NCI-H2196 treated with DMSO at 0.1 percent for 48 hours (cell line): ENCODE data around the gene CYP2U1.
"Not testable (repeated sequence)": the region's sequence is repeated elsewhere in the genome, so short reads cannot be mapped to it uniquely, and the experiment has no call there.

Experiments
- DNase-seq: peaks from one replicate; lab custom pipeline; 2025; ENCODE audit not compliant: unreplicated experiment; lab: John Stamatoyannopoulos, UW

The CYP2U1 gene

GRCh38 chr4:107917500-107917899 lies 13.8 kb upstream of the CYP2U1 start:
- no peak for DNase-seq

- no peak for DNase-seq
Observed at GRCh38 chr4:107922486-107923473, 8.6 kb upstream of the CYP2U1 start.

GRCh38 chr4:107925713-107926112 lies 5.6 kb upstream of the CYP2U1 start:
- not testable (repeated sequence) for DNase-seq

- DNase-seq = not testable (repeated sequence)
Observed at GRCh38 chr4:107926875-107927274, 4.5 kb upstream of the CYP2U1 start.

GRCh38 chr4:107931775-107932321 lies 499 bp downstream of the CYP2U1 start:
- DNase-seq = no peak

GRCh38 chr4:107935246-107935645 lies 3.9 kb downstream of the CYP2U1 start:
- DNase-seq = no peak

GRCh38 chr4:107937040-107937439 lies 5.7 kb downstream of the CYP2U1 start:
- DNase-seq = no peak

- no peak for DNase-seq
Observed at GRCh38 chr4:107939307-107939706, 8.0 kb downstream of the CYP2U1 start.

GRCh38 chr4:107945809-107946208 lies 14.5 kb downstream of the CYP2U1 start:
- no peak for DNase-seq

GRCh38 chr4:107950746-107951540 lies 19.6 kb downstream of the CYP2U1 start:
- no peak for DNase-seq

- no peak for DNase-seq
Observed at GRCh38 chr4:107951551-107951950, 20.2 kb downstream of the CYP2U1 start.

GRCh38 chr4:107956011-107956410 lies 24.7 kb downstream of the CYP2U1 start:
- no peak for DNase-seq

GRCh38 chr4:107966903-107967302 lies 35.6 kb downstream of the CYP2U1 start:
- no peak for DNase-seq

GRCh38 chr4:107967519-107967918 lies 36.2 kb downstream of the CYP2U1 start:
- DNase-seq = not testable (repeated sequence)

GRCh38 chr4:107967921-107968320 lies 36.6 kb downstream of the CYP2U1 start:
- not testable (repeated sequence) for DNase-seq

- DNase-seq = no peak
Observed at GRCh38 chr4:107970063-107970798, 38.9 kb downstream of the CYP2U1 start.

- no peak for DNase-seq
Observed at GRCh38 chr4:107972605-107973004, 41.3 kb downstream of the CYP2U1 start.

GRCh38 chr4:107974523-107974922 lies 43.2 kb downstream of the CYP2U1 start:
- no peak for DNase-seq

- no peak for DNase-seq
Observed at GRCh38 chr4:107977482-107977881, 46.1 kb downstream of the CYP2U1 start.

- no peak for DNase-seq
Observed at GRCh38 chr4:107977966-107978705, 46.8 kb downstream of the CYP2U1 start.
